K562 (cell line): ENCODE measurements around the gene SH3TC1. TPM values are rescaled to one million over a fixed set of nuclear protein-coding genes. Genes with fewer than 3 reads are reported as not detected.

ENCODE experiments used
- ASH1L ChIP-seq: fragments of 450-650 bp; IDR thresholded peaks from 2 replicates; pipeline ENCODE4 v1.6.1; 2018; ENCODE audit warnings: borderline replicate concordance, mild to moderate bottlenecking, low read depth; ENCODE audit not compliant: partially characterized antibody
- GABPB1 ChIP-seq: sonication (generic); formaldehyde crosslinking; IDR thresholded peaks from 2 replicates; pipeline ENCODE4 v1.8.0; 2022; ENCODE audit warnings: mild to moderate bottlenecking, missing genetic modification reagents
- HLTF ChIP-seq: fragments of 450-650 bp; IDR thresholded peaks from 2 replicates; pipeline ENCODE4 v1.6.1; 2016
- MTA1 ChIP-seq: fragments of 450-650 bp; IDR thresholded peaks from 2 replicates; pipeline ENCODE4 v1.6.1; 2017; ENCODE audit warnings: borderline replicate concordance
- MYC ChIP-seq, 2 experiments: fragments of 250-450 bp in 1 of 2; sonication (Bioruptor Pico) in 1 of 2; IDR thresholded peaks; 2 replicates each; pipeline versions ENCODE4 v1.5.1 to v1.6.1; 2012 to 2021; ENCODE audit warnings: low read depth in 2 of 2, borderline replicate concordance in 1 of 2, improper control_type of control experiment in 1 of 2, low read length in 1 of 2, mild to moderate bottlenecking in 1 of 2, moderate library complexity in 1 of 2
- PCBP2 ChIP-seq: fragments of 200-400 bp; formaldehyde crosslinking; IDR thresholded peaks from 2 replicates; pipeline ENCODE4 v1.6.1; 2018; ENCODE audit warnings: low read length, low read depth, mild to moderate bottlenecking, moderate library complexity; ENCODE audit not compliant: poor library complexity, severe bottlenecking
- PHF8 ChIP-seq: fragments of 200-600 bp; sonication (generic); IDR thresholded peaks from 2 replicates; pipeline ENCODE4 v1.6.1; 2012; ENCODE audit warnings: mixed run types, mild to moderate bottlenecking, inconsistent platforms, low read length, moderate library complexity, borderline replicate concordance
- RBM25 ChIP-seq: fragments of 200-400 bp; formaldehyde crosslinking; IDR thresholded peaks from 2 replicates; pipeline ENCODE4 v1.6.1; 2018; ENCODE audit warnings: low read length, low read depth, moderate library complexity; ENCODE audit not compliant: severe bottlenecking
- RNF2 ChIP-seq: sonication (generic); IDR thresholded peaks from 2 replicates; pipeline ENCODE4 v1.6.1; 2016
- SUPT5H ChIP-seq: fragments of 450-650 bp; IDR thresholded peaks from 2 replicates; pipeline ENCODE4 v1.6.1; 2016
- ZNF282 ChIP-seq: sonication (generic); formaldehyde crosslinking; IDR thresholded peaks from 2 replicates; pipeline ENCODE4 v1.8.1; 2023; ENCODE audit warnings: missing genetic modification reagents
- ZNF311 ChIP-seq: fragments of 250-450 bp; sonication (Bioruptor Pico); IDR thresholded peaks from 2 replicates; pipeline ENCODE4 v1.4.0; 2020; ENCODE audit warnings: mild to moderate bottlenecking, moderate library complexity
- polyA plus RNA-seq, 8 experiments: library from polyadenylated mRNA; depleted of rRNA in 4 of 8; stranded (reverse) in 5 of 8; unstranded in 3 of 8; fragments of >200 nt; fragmentation: Nextera tagmentation in 2 of 8; fragmentation: Illumina TruSeq in 1 of 8; extraction: Ambion mirVana in 2 of 8; extraction: Trizol in 1 of 8; gene quantifications; 2 replicates each; pipeline versions ENCODE4 v1.2.1 to v1.2.3, GENCODE V29; 2011 to 2014; ENCODE audit warnings: inconsistent platforms in 1 of 8, missing spikeins in 1 of 8
- total RNA-seq, 7 experiments: library from RNA; depleted of rRNA in 6 of 7; stranded (reverse); fragments of >200 nt in 6 of 7; fragmentation: Illumina TruSeq in 2 of 7; extraction: Trizol in 2 of 7; gene quantifications; 2 replicates each; pipeline versions ENCODE4 v1.2.1 to v1.2.3, GENCODE V29; 2011 to 2021; ENCODE audit warnings: low replicate concordance in 1 of 7
- TF ChIP-seq, protein P1 (sequence below): fragments of 450-650 bp; IDR thresholded peaks from 2 replicates; pipeline ENCODE4 v1.6.1; 2016; ENCODE audit warnings: mild to moderate bottlenecking, moderate library complexity
- TF ChIP-seq, protein P2 (sequence below): sonication (generic); formaldehyde crosslinking; IDR thresholded peaks from 2 replicates; pipeline ENCODE4 v1.8.0; 2022; ENCODE audit warnings: mild to moderate bottlenecking, low read depth, missing genetic modification reagents

The SH3TC1 gene
- total and polyA plus RNA-seq, 9 of the 15 experiments (the other 6 are each of a cell fraction or from before 2014, with no cell fraction given), result 0.04 to 2.1 (median 0.48) TPM; not detected in 1

DNA sequence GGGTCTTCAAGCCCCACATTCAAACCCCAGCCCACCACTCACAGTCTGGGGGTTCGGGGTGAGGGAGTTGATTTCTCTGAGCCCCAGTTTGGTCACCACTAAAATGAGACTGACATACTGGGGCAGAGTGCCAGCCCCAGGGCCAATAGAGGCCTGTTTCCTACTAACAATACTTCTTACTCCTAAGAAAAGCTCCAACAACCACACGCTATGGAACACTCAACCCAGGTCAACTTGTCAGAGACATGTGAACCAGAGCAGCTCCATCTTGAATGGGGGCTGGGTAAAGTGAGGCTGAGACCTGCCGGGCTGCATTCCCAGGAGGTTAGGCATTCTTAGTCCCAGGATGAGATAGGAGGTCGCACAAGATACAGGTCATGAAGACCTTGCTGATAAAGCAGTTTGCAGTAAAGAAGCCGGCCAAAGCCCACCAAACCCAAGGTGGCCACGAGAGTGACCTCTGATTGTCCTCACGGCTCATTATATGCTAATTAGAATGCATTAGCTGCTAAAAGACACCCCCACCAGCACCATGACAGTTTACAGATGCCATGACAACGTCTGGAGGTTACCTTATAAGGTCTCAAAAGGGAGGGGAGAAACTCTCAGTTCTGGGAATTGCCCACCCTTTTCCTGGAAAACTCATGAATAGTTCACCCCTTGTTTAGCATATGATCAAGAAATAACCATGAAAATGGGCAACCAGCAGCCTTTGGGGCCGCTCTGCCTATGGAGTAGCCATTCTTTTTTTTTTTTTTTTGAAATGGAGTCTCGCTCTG, 43.9 kb downstream of the SH3TC1 start (continued):
- TF ChIP-seq GABPB1 (CRISPR knock-in tag), result no peak
- no peak for TF ChIP-seq MYC (IDR thresholded peaks at IDR 0.05; ENCODE audit: low read depth, low read length)
- 0 out of 2 replicates have a peak, but pooled peaks have one; percentile 34 for TF ChIP-seq MYC (CRISPR knock-in tag; IDR thresholded peaks at IDR 0.05; ENCODE audit: borderline replicate concordance, low read depth)
- TF ChIP-seq, protein P1, sequence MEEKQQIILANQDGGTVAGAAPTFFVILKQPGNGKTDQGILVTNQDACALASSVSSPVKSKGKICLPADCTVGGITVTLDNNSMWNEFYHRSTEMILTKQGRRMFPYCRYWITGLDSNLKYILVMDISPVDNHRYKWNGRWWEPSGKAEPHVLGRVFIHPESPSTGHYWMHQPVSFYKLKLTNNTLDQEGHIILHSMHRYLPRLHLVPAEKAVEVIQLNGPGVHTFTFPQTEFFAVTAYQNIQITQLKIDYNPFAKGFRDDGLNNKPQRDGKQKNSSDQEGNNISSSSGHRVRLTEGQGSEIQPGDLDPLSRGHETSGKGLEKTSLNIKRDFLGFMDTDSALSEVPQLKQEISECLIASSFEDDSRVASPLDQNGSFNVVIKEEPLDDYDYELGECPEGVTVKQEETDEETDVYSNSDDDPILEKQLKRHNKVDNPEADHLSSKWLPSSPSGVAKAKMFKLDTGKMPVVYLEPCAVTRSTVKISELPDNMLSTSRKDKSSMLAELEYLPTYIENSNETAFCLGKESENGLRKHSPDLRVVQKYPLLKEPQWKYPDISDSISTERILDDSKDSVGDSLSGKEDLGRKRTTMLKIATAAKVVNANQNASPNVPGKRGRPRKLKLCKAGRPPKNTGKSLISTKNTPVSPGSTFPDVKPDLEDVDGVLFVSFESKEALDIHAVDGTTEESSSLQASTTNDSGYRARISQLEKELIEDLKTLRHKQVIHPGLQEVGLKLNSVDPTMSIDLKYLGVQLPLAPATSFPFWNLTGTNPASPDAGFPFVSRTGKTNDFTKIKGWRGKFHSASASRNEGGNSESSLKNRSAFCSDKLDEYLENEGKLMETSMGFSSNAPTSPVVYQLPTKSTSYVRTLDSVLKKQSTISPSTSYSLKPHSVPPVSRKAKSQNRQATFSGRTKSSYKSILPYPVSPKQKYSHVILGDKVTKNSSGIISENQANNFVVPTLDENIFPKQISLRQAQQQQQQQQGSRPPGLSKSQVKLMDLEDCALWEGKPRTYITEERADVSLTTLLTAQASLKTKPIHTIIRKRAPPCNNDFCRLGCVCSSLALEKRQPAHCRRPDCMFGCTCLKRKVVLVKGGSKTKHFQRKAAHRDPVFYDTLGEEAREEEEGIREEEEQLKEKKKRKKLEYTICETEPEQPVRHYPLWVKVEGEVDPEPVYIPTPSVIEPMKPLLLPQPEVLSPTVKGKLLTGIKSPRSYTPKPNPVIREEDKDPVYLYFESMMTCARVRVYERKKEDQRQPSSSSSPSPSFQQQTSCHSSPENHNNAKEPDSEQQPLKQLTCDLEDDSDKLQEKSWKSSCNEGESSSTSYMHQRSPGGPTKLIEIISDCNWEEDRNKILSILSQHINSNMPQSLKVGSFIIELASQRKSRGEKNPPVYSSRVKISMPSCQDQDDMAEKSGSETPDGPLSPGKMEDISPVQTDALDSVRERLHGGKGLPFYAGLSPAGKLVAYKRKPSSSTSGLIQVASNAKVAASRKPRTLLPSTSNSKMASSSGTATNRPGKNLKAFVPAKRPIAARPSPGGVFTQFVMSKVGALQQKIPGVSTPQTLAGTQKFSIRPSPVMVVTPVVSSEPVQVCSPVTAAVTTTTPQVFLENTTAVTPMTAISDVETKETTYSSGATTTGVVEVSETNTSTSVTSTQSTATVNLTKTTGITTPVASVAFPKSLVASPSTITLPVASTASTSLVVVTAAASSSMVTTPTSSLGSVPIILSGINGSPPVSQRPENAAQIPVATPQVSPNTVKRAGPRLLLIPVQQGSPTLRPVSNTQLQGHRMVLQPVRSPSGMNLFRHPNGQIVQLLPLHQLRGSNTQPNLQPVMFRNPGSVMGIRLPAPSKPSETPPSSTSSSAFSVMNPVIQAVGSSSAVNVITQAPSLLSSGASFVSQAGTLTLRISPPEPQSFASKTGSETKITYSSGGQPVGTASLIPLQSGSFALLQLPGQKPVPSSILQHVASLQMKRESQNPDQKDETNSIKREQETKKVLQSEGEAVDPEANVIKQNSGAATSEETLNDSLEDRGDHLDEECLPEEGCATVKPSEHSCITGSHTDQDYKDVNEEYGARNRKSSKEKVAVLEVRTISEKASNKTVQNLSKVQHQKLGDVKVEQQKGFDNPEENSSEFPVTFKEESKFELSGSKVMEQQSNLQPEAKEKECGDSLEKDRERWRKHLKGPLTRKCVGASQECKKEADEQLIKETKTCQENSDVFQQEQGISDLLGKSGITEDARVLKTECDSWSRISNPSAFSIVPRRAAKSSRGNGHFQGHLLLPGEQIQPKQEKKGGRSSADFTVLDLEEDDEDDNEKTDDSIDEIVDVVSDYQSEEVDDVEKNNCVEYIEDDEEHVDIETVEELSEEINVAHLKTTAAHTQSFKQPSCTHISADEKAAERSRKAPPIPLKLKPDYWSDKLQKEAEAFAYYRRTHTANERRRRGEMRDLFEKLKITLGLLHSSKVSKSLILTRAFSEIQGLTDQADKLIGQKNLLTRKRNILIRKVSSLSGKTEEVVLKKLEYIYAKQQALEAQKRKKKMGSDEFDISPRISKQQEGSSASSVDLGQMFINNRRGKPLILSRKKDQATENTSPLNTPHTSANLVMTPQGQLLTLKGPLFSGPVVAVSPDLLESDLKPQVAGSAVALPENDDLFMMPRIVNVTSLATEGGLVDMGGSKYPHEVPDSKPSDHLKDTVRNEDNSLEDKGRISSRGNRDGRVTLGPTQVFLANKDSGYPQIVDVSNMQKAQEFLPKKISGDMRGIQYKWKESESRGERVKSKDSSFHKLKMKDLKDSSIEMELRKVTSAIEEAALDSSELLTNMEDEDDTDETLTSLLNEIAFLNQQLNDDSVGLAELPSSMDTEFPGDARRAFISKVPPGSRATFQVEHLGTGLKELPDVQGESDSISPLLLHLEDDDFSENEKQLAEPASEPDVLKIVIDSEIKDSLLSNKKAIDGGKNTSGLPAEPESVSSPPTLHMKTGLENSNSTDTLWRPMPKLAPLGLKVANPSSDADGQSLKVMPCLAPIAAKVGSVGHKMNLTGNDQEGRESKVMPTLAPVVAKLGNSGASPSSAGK, result no peak
- no peak for TF ChIP-seq MTA1
- no peak for TF ChIP-seq ZNF282
- TF ChIP-seq PCBP2, result no peak
- TF ChIP-seq HLTF, result no peak
- TF ChIP-seq PHF8, result no peak
- TF ChIP-seq ZNF311 (CRISPR knock-in tag), result peak; percentile 60; the same call in 1 of the 2 replicates
- TF ChIP-seq ASH1L, result no peak
- no peak for TF ChIP-seq SUPT5H
- TF ChIP-seq, protein P2, sequence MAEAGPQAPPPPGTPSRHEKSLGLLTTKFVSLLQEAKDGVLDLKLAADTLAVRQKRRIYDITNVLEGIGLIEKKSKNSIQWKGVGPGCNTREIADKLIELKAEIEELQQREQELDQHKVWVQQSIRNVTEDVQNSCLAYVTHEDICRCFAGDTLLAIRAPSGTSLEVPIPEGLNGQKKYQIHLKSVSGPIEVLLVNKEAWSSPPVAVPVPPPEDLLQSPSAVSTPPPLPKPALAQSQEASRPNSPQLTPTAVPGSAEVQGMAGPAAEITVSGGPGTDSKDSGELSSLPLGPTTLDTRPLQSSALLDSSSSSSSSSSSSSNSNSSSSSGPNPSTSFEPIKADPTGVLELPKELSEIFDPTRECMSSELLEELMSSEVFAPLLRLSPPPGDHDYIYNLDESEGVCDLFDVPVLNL (CRISPR knock-in tag), result no peak
- TF ChIP-seq RBM25, result no peak
- no peak for TF ChIP-seq RNF2
